Ovary (tissue), 9 donors: ENCODE data around the gene CLDN4. TPM values are rescaled to one million over a fixed set of nuclear protein-coding genes. Genes with fewer than 3 reads are reported as not detected.

Experiments
- DNase-seq, 5 donors: peaks; one replicate each; pipeline ENCODE4 v3.0.0-alpha.2; 2019 to 2020
- H3K27ac ChIP-seq, 2 donors: fragments of 200-600 bp; one replicate each; pipeline versions ENCODE4 v1.5.1 to v1.8.0; 2019 to 2022
- H3K27me3 ChIP-seq: fragments of 200-600 bp; one replicate; pipeline ENCODE4 v1.8.0; 2022
- H3K36me3 ChIP-seq: fragments of 200-600 bp; sonication (generic); one replicate; pipeline ENCODE4 v1.5.1; 2019
- H3K4me1 ChIP-seq: one replicate; pipeline ENCODE4 v1.8.1; 2013; ENCODE audit warnings: mild to moderate bottlenecking, moderate library complexity; ENCODE audit not compliant: insufficient read depth
- H3K4me3 ChIP-seq: fragments of 200-600 bp; sonication (generic); one replicate; pipeline ENCODE4 v1.5.1; 2017
- H3K9me3 ChIP-seq, 2 donors: fragments of 200-600 bp in 1 of 2; sonication (generic) in 1 of 2; one replicate each; pipeline versions ENCODE4 v1.5.1 to v1.8.1; 2013 to 2019; ENCODE audit warnings: mild to moderate bottlenecking in 1 of 2, moderate library complexity in 1 of 2
- CTCF ChIP-seq, 3 donors: fragments of 450-650 bp in 2 of 3; fragments of 200-600 bp in 1 of 3; IDR thresholded peaks; one replicate each; pipeline versions ENCODE4 v1.5.1 to v1.8.0; 2016 to 2022; ENCODE audit warnings: antibody characterized with exemption in 3 of 3, mild to moderate bottlenecking in 1 of 3
- EP300 ChIP-seq: sonication (generic); formaldehyde crosslinking; IDR thresholded peaks from one replicate; pipeline ENCODE4 v1.6.1; 2017; ENCODE audit warnings: antibody characterized with exemption
- POLR2A ChIP-seq: fragments of 450-650 bp; IDR thresholded peaks from one replicate; pipeline ENCODE4 v1.6.1; 2017; ENCODE audit warnings: antibody characterized with exemption, mild to moderate bottlenecking, moderate library complexity
- WGBS, 3 donors: extraction: QIAGEN DNeasy Blood & Tissue Kit in 1 of 3; methylation state at CpG; one replicate each; pipeline versions ENCODE4 v1.1.5 to v1.1.7; 2013 to 2017; 5-methylcytosine and 5-hydroxymethylcytosine counted together
- intact Hi-C, 4 donors: fragments of 100-400 bp; cut with DNase I; formaldehyde crosslinking; loops; one replicate each; pipeline versions ENCODE4 v1.11.0 to v1.15.1; 2022 to 2023
- polyA plus RNA-seq, 2 donors: library from polyadenylated mRNA; stranded (reverse); fragments of 200-250 nt in 1 of 2; fragments of 350-450 nt in 1 of 2; fragmentation: Illumina TruSeq in 1 of 2; extraction: RNeasy Lipid Tissue Mini Kit (QIAGEN cat#74804) in 1 of 2; gene quantifications; one replicate each; pipeline ENCODE4 v1.2.3, GENCODE V29; 2013 to 2014
- total RNA-seq, 7 donors: library from RNA; depleted of rRNA in 2 of 7; stranded (reverse); fragments of >200 nt in 2 of 7; fragmentation: NEBNext Ultra II Directional in 3 of 7; extraction: Animal tissue kit (Norgen Biotek cat#: 25700) in 3 of 7; gene quantifications; one replicate each; pipeline versions ENCODE4 v1.1.0 to v1.2.4, GENCODE V29; 2016 to 2023
- donor health status: DM: no; HTN: no; CAD: no; lungs with moderate emphysema.
- donor health status: DM: no; HTN: no; CAD: no.
- donor health status: Bipolar disorder and iron deficiency.
- donor health status: DM: yes; HTN: yes; CAD: no.
- donor health status: DM: no; HTN: no; CAD: no.
- donor health status: DM: yes; HTN: yes; CAD: no.

Gene CLDN4
- total and polyA plus RNA-seq, 9 donors = 0.27 to 240 (median 6.6) TPM; not detected in 1

- no peaks in the 10 kb centered on the region for H3K27me3 ChIP-seq
- 54 to 71% (median 63%) methylated on average over 18 of the region's 18 CpGs for WGBS, 3 donors
- H3K9me3 ChIP-seq = no peaks in the 10 kb centered on the region
- no peaks in the 10 kb centered on the region for H3K36me3 ChIP-seq
- no peak for DNase-seq
- TF ChIP-seq POLR2A (no peak), CTCF (IDR thresholded peaks at IDR 0.05) (no peak), EP300 (no peak)
- no peaks in the 10 kb centered on the region for H3K4me1 ChIP-seq
- H3K4me3 ChIP-seq = no peak overlapping the region
- intact Hi-C loops = no loop called here
- H3K27ac ChIP-seq = no peak overlapping the region
Observed at GRCh38 chr7:73879977-73880681, 49.3 kb downstream of the CLDN4 start.

- Histone ChIP-seq H3K9me3 (no peaks in the 10 kb centered on the region), H3K36me3 (no peaks in the 10 kb centered on the region), H3K27ac (no peak overlapping the region), H3K4me3 (no peak overlapping the region), H3K4me1 (no peaks in the 10 kb centered on the region), H3K27me3 (no peaks in the 10 kb centered on the region)
- intact Hi-C loops = no loop called here
- DNase-seq = no peak
- no peak for TF ChIP-seq EP300
- TF ChIP-seq CTCF (IDR thresholded peaks at IDR 0.05) = no peak
- no peak for TF ChIP-seq POLR2A
- WGBS, 3 donors = 56 to 60% (median 59%) methylated on average over 13 of the region's 13 CpGs
Observed at GRCh38 chr7:73880755-73881328, 50.0 kb downstream of the CLDN4 start.

- Histone ChIP-seq H3K9me3 (no peaks in the 10 kb centered on the region), H3K27ac (no peak overlapping the region), H3K36me3 (no peaks in the 10 kb centered on the region), H3K27me3 (no peaks in the 10 kb centered on the region), H3K4me1 (peaks cover 3% of the 10 kb centered on the region), H3K4me3 (no peak overlapping the region)
- DNase-seq = no peak
- intact Hi-C loops = no loop called here
- WGBS, 3 donors = 37 to 43% (median 43%) methylated on average over 5 of the region's 5 CpGs
- TF ChIP-seq EP300 = no peak
- no peak for TF ChIP-seq CTCF (IDR thresholded peaks at IDR 0.05)
- no peak for TF ChIP-seq POLR2A
Observed at GRCh38 chr7:73881352-73882046, 50.7 kb downstream of the CLDN4 start.

GRCh38 chr7:73882047-73882402 lies 51.2 kb downstream of the CLDN4 start:
- no peaks in the 10 kb centered on the region for H3K9me3 ChIP-seq
- intact Hi-C loops = no loop called here
- 65 to 90% (median 79%) methylated on average over 3 of the region's 3 CpGs for WGBS, 3 donors
- TF ChIP-seq POLR2A (no peak), CTCF (IDR thresholded peaks at IDR 0.05) (no peak), EP300 (no peak)
- peaks cover 3% of the 10 kb centered on the region for H3K4me1 ChIP-seq
- no peak for DNase-seq
- H3K4me3 ChIP-seq = no peak overlapping the region
- H3K36me3 ChIP-seq = no peaks in the 10 kb centered on the region
- no peaks in the 10 kb centered on the region for H3K27me3 ChIP-seq
- no peak overlapping the region for H3K27ac ChIP-seq

Other genes starting within 250 kb of the CLDN4 start
- 10 to 100 TPM in 2 of 7 donors, 1 to 10 TPM in 4, under 1 TPM in 1; 0.71 to 49.6 (median 5.4) TPM for gene MLXIPL, start 206.5 kb upstream of the CLDN4 start, total RNA-seq
- gene MLXIPL, start 206.5 kb upstream of the CLDN4 start, polyA plus RNA-seq = under 1 TPM; 0.27 to 0.71 TPM
- gene VPS37D, start 163.2 kb upstream of the CLDN4 start, total RNA-seq = 1 to 10 TPM; 4.7 to 8.8 (median 6.3) TPM
- gene VPS37D, start 163.2 kb upstream of the CLDN4 start, polyA plus RNA-seq = 1 to 10 TPM in 1 of 2 donors, under 1 TPM in 1; 0.28 to 6.1 TPM
- 10 to 100 TPM in 5 of 7 donors, 1 to 10 TPM in 2; 7.1 to 16.1 (median 13.0) TPM for gene DNAJC30, start 147.5 kb upstream of the CLDN4 start, total RNA-seq
- gene DNAJC30, start 147.5 kb upstream of the CLDN4 start, polyA plus RNA-seq = 1 to 10 TPM; 7.5 to 8.8 TPM
- gene BUD23, start 147.4 kb upstream of the CLDN4 start, total RNA-seq = 10 to 100 TPM; 19.8 to 62.9 (median 53.3) TPM
- 10 to 100 TPM; 49.0 to 52.3 TPM for gene BUD23, start 147.4 kb upstream of the CLDN4 start, polyA plus RNA-seq
- 10 to 100 TPM in 1 of 7 donors, 1 to 10 TPM in 6; 4.5 to 11.3 (median 6.4) TPM for gene STX1A, start 111.3 kb upstream of the CLDN4 start, total RNA-seq
- gene STX1A, start 111.3 kb upstream of the CLDN4 start, polyA plus RNA-seq = 1 to 10 TPM; 1.6 to 5.1 TPM
- gene ABHD11, start 92.2 kb upstream of the CLDN4 start, total RNA-seq = 10 to 100 TPM in 4 of 7 donors, 1 to 10 TPM in 3; 8.0 to 34.6 (median 11.4) TPM
- 10 to 100 TPM; 10.7 to 11.9 TPM for gene ABHD11, start 92.2 kb upstream of the CLDN4 start, polyA plus RNA-seq
- 100 to 1,000 TPM in 1 of 7 donors, 10 to 100 TPM in 1, 1 to 10 TPM in 3, not detected in 2; 3.3 to 253 (median 8.2) TPM for gene CLDN3, start 60.7 kb upstream of the CLDN4 start, total RNA-seq
- under 1 TPM in 1 of 2 donors, not detected in 1; 0.30 TPM for gene CLDN3, start 60.7 kb upstream of the CLDN4 start, polyA plus RNA-seq
- gene METTL27, start 11.5 kb downstream of the CLDN4 start, total RNA-seq = 10 to 100 TPM in 1 of 7 donors, 1 to 10 TPM in 6; 1.8 to 25.6 (median 4.3) TPM
- gene METTL27, start 11.5 kb downstream of the CLDN4 start, polyA plus RNA-seq = 1 to 10 TPM in 1 of 2 donors, not detected in 1; 3.0 TPM
- gene TMEM270, start 30.2 kb downstream of the CLDN4 start, total RNA-seq = under 1 TPM in 1 of 7 donors, not detected in 6; 0.34 TPM
- gene TMEM270, start 30.2 kb downstream of the CLDN4 start, polyA plus RNA-seq = not detected
- 10 to 100 TPM; 17.6 to 51.5 (median 39.1) TPM for gene ELN, start 197.2 kb downstream of the CLDN4 start, total RNA-seq
- 10 to 100 TPM; 13.2 to 38.1 TPM for gene ELN, start 197.2 kb downstream of the CLDN4 start, polyA plus RNA-seq